GM19467 (cell line): ENCODE data around the gene GALNT10.
"Not testable (repeated sequence)": the region's sequence is repeated elsewhere in the genome, so short reads cannot be mapped to it uniquely, and the experiment has no call there.

Experiments used
- ATAC-seq: cut with Tn5 transposase; IDR thresholded peaks from one replicate; pipeline ENCODE4 v1.9.1; 2021; ENCODE audit warnings: mild to moderate bottlenecking, moderate library complexity; ENCODE audit not compliant: unreplicated experiment

Gene GALNT10, protein sequence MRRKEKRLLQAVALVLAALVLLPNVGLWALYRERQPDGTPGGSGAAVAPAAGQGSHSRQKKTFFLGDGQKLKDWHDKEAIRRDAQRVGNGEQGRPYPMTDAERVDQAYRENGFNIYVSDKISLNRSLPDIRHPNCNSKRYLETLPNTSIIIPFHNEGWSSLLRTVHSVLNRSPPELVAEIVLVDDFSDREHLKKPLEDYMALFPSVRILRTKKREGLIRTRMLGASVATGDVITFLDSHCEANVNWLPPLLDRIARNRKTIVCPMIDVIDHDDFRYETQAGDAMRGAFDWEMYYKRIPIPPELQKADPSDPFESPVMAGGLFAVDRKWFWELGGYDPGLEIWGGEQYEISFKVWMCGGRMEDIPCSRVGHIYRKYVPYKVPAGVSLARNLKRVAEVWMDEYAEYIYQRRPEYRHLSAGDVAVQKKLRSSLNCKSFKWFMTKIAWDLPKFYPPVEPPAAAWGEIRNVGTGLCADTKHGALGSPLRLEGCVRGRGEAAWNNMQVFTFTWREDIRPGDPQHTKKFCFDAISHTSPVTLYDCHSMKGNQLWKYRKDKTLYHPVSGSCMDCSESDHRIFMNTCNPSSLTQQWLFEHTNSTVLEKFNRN

DNA sequence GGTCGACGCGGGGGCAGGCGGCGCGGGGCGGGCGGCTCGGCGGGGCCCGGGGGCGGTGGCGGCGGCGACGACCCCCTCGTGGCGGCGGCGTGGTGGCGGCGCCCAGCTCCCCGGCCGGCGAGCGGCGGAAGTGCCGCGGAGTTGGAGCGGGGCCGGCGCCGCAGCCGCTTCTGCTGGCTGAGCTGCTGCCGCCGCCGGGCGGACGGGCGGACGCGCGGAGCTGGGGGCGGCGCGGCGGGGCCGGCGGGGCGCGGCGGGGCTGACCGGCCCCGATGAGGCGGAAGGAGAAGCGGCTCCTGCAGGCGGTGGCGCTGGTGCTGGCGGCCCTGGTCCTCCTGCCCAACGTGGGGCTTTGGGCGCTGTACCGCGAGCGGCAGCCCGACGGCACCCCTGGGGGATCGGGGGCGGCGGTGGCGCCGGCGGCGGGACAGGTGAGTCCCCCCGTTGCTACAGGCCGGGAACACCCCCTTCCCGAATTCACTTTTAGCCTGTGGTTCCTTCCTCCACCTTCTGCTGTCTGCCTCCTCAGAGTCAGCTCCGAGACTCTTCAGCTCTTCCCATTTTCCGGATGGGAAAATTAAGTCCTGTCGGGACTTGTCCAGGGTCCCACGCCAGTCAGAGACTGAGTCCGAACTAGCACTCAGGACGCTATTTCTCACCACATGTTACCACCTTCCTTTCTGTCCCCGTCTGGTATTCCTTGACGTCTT lies at the start of gene GALNT10:
Gene GALNT10 (plus strand): TSS at position 139 of the 710 bp plus-strand sequence. CDS start 134 bp downstream, at position 273.
- peak; percentile 75 for ATAC-seq

DNA sequence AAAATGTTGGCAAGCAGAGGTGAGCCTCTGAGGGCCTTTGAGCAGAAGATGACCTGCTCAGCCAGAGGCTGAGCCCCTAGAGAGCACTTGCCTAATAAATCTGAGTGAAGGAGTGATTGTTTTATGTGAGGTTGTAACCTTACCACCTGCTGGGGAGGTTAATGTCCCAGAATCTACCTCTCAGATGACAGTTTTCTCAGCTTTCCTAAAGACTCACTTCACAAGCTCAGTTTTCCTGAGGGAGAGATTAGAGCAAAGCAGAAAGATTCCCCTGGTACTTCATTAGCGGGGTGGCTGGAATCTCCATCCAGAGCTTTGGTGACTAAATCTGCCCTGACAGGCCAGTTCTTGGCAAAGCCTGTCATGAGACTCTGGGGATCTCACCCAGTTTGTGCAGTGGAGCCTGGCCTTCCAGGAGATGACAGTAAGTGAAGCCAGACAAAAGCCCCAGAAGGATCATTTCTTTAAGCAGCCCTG lies 48.8 kb upstream of the GALNT10 start:
- no peak for ATAC-seq

DNA sequence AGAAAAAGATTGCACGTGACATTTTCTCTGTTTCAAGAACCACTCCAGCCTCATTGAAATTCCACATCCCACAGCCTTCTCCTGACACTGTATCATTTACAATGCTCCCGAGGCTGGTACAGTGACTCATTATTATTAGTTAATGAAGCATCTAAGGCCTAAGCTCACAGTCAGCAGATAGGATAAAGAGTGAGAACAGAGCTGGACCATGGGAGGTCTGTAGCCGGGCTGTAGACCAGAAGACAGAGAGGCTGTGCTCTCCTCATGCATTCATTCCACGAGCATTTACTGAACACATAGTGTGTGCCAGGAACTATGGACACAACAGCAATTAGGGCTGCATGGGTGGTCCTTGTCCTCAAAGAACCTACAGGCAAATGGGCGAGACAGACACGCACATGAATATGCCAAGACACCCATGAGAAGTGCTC lies 47.3 kb upstream of the GALNT10 start:
- no peak for ATAC-seq

DNA sequence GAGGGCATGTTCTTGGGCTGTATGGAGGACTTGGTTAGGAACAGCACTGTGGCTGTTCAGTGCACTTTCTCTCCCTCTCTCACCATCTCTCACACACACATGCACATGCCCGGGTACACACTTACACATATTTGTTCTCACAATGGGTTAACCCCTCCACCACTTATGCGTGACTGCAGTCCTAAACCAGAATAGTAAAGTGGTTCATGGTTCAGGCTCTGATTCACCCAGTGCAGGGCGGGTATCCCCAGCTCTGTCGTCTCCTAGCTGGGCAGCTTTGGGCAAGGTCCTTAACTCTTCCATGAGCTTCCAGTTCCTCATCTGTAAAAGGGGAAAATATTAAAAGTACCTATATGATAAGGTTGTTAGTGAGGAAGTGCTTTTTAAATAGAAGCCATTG lies 45.3 kb upstream of the GALNT10 start:
- ATAC-seq: no peak

DNA sequence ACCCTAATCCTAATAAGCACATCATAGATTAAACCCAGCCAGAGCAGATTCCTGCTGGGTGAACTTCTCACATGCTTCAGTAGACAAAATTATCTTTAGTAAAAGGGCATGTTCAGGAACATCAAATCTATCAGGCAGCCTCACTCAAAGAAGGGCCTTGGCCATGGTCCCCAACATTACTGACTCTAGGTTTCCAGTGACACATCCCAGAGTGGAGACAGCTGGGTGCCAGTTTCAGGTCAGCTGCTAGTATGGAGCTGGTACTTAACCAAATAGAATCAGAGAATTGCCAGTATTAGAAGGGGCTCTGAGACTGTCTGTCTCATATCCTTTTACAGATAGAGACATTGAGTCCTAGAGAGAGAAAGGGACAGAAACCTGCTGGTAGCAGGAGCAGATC lies 44.1 kb upstream of the GALNT10 start:
- no peak for ATAC-seq

DNA sequence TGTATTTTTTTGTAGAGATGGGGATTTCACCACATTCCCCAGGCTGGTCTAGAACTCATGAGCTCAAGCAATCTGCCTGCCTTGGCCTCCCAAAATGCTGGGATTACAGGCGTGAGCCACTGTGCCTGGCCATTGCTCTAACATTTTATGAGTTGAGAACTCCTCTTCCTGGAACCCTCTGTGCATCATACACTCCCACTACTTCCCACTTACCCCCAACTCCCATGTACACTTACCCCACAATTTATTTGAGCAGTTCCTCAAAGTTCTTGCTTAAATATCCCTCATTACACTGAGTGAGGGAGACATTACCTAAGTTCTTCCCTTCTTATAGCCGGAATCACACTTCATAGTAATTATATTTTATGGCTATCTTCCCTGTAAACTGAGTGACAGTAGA lies 42.9 kb upstream of the GALNT10 start:
- ATAC-seq: no peak

DNA sequence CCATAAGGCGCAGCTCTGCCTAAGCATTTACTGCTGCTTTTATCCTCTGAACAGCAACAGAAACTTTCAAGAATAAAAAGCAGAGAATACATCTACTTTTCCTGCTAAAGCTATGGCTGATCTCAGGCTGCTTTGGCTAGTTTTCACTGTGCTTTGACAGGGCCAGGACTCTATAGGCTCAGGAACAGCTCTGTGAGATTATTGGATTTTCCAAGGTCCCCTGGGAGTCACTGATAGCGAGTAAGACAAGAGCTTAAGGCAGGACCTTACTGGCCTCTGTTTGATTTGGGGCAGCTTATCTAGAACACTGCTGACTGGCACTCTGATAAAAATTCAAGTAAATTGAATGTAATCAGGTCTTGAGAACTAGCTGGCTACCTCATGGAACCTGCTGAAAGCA lies 40.1 kb upstream of the GALNT10 start:
- not testable (repeated sequence) for ATAC-seq

DNA sequence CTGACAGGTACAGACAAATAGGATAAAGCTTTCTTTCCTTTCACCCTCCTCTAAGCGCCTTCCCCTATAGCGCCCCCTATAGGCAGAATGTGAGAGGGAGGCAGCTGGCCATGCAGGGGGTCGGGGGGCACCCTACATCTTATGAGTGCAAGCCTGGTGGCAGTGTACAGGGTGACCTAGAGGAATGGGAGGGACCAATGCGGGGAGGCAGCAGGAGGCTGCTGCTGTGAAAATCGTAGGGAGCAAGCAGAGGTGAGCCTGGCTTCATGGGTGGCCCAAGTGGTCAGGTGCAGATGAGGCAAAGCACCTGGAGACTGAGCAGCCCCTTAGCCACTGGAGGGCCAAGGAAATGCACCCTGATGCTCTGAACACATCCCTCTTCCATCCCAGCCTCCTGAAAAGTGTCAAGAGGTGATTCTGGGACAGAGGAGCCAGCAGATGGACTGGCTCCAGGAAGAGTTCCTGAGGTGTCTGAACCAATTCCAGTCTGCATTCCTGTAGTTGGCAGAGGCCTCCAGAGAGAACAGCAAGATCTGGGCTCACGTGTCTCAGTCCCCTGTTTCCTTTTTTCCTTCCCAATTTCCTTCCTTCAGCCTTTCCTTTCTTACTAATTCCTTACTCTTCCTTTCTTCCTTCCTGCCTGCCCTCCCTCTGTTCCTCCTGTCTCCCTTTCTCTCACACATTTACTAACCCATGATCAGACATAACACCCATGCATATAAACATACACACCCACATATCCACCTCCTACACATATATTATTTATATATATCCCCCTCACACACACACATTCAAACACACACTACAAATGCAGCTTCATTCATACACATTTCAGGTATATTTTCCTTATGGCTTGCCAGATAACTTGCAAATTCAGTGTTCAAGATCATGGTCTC lies 32.8 kb upstream of the GALNT10 start:
- no peak for ATAC-seq

DNA sequence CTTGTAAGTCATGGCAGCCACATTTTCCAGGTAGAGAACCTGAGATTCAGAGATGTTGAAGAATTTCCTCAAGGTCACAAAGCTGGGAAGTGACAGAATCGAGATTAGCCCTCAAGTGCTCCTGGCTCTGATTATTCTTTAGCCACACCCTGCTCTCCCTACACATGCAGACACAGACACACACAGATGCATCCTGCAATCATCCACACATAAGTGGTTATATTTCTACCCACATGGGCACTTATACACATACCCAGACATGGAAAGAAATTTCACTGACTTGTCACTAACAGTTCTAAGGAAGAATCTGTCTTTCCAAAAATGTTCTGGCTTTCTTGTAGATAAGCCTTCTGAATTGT lies 32.2 kb upstream of the GALNT10 start:
- no peak for ATAC-seq

DNA sequence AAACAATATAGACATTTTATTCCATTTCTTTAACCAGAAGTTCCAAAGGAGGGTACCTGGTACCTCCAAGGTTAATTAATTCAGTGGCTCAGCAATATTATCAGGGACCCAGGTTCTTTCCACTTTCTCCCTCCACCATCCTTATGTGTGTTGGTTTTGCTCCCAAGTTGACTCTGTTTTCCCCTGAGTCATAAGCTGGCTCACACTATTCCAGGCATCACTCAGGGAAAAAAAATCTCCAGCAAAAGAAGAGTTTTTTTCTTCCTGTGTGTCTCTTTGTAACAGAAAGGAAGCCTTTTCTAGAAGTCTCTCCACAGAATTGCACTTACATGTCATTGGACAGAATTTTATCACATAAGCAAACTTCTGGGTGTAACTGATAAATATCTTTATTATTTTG lies 31.2 kb upstream of the GALNT10 start:
- no peak for ATAC-seq

DNA sequence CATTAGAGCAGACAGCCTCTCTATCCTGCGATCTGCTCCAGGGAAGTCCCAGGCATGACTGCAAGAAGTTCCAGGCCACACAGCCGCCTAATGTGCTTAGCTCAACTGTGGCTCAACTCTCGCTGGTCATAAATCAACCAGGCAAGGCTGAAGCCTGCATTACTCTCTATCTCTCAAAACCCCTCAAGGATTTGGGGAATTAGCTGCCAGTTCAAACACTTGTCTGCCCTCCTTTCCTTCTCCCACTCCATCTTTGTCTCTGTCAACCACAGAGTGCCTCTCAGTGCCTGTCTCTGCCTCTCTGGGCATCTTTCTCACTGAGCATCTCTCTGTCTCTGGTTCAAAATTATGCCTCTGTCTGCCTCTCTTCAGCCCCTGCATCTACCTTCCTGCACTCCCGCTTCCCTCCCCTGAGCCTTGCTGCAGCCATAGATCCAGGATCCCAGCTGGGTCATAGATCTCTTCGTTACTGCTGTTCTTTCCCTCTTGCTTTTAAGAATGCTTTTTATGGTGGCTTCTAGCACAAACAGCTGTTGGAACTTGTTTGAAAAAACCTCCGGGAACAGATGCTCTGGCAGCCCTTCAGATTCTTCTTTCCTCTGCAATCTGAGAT lies 27.9 kb upstream of the GALNT10 start:
- no peak for ATAC-seq

DNA sequence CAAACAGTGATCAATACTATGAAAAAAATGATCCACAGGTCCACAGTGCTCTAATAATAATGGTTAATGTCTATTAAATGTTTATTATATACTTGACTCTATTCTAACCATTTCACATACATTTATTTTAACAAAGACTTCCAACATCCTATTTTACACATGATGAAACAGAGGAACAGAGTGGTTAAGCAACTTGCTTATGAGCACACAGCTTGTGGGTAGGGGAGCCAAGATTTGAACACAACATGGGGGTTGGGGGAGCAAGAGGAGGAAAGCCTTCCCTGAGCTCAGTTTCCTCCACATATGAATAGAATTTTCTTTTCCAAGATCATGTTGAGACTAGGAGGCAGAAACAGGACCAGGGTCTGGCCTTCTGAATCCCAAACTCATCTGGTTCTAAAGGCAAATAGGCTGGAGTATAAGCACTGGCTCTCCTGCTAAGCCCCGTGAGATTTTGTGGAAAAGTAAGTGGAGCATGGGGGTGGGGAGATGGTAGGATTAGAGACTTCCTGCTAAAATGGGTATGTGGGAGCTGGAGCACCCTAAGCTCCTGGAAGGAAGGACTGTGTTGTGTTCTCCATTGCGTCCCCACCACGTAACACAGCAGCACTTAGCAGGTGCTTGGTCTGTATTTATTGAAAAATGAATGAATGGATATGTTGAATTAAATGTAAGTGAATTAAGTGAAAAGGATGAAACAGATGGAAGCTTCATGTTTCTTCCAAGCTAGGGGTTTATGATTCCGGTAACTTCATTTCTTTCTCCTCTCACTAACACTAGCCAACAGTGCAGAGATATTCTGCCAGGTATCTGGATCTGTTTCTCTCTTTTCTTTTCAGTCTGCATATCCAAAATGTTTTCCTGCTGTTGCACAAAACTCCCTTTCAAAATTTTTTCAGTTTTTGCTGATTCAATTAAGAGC lies 26.9 kb upstream of the GALNT10 start:
- no peak for ATAC-seq

DNA sequence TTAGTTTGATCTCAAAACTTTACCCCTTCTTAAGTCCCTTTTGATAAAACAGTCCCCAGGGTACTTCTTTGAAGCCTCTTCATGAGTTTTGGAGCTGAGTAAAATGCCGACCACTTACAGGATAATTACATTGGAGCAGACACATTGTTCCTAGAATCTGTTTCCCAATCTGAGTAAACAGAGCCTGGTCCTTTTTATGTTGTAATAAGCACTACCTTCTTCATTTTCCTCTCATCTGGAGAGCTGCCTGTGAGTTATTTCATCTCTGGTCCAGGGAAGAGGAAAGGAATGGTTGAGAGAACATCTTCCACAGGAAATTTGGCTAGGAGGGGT lies 26.3 kb upstream of the GALNT10 start:
- no peak for ATAC-seq

DNA sequence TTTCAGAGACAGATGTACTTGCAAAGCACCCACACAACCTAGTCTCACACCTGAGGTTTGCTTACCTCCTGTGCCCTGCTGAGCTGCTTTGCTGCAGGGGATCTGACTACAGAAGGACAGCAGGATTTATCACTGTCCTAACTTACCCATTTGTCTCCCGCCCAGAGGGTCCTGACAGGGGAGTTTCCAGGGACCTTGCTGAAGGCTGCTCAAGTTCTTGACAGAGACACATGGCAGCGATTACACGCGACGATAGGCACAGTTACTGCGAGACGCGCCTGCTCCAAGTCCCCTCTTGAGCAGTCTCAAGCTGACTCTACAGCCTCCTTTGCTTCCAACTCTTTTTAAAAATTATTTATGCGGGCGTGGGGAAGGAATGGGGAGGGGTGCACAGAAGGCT lies 24.6 kb upstream of the GALNT10 start:
- no peak for ATAC-seq

DNA sequence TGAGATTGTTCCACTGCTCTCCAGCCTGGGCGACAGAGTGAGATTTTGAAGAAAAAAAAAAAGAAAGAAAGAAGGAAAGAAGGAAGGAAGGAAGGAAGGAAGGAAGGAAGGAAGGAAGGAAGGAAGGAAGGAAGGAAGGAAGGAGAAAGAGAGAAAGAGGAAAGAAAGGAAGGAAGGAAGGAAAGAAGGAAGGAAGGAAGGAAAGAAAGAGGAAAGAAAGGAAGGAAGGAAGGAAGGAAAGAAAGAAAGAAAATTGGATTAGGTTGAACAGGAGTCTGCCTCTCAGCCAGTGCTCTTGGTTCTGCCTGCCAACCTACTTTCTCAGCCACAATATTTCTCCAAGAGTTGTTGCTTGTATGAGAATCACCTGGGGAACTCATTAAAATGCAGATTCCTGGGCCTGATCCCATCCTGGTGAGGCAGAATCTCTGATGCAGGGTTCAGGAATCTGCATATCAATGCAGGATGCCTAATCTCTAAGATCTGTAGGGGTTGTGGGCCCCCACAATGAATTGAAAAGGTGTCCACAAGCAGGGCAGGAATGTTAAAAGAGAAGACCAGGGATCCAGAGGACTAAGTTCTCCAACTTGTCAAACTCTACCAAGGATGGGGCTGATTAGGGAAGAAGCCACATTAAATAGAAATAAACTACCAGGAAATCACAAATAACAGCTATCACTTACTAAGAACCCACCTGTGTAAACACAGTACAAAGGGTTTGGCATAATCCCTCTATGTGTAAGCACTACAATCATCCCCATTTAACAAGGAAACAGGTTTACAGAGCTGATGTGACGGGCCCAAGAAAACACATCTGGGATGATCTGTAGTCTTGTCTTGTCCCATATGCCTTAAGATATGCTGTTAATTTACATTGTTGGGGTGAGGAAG lies 23.4 kb upstream of the GALNT10 start:
- ATAC-seq: no peak

DNA sequence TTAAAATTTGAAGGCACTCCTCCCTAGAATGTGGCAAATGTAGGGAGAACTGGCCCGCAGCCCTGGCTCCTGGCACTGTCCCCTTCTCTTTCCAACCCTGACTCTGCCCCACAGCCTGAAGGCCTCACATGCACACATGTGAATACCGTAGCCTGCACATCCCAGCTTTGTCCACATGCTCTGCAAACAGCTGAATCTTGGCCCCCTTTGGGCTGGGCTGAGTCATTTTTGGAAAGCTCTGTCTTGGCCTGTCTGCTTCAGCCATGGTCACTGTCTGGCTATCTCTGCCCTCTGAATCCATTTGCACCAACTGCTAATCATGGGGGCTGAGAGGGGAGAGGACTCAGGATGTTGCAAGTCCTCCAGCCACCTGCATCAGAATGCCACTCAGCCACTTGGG lies 22.1 kb upstream of the GALNT10 start:
- no peak for ATAC-seq

DNA sequence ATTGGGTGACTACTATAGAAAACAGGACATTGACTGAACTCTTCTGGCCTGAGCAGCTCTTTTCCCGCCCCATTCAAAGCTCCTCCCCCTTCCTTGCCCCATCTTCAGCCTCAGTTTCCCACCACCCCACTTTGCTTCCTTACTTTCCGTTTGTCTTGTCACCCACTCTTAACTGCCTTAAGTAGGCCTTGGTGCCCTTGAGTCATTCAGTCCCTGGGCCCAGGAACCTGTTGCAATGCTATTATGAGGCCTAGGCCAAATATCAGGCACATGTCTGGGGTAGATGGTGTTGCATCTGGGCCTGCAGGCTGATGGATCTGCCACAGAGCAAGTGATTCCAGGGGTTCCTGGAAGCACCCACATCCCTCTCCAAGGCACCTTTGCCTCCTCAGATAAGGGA lies 17.7 kb upstream of the GALNT10 start:
- ATAC-seq: no peak

DNA sequence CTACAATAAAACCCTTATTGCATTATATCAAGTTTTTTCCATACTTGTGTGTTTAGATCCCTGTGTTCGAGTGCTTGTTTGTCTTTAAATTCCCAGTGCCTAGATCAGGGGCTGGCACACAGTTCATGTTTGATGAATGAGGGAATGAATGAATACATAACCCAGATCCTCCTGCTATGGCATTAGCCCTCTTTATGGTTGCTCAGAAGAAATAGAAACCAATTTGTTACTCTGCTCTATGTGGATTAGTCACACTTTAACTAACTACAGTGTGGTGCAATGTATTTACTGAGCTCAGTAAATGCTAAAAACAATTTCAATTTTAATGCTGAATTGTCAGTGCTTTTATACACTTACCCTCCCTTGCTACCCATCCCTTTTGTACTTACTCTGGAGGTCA lies 16.4 kb upstream of the GALNT10 start:
- ATAC-seq: no peak

DNA sequence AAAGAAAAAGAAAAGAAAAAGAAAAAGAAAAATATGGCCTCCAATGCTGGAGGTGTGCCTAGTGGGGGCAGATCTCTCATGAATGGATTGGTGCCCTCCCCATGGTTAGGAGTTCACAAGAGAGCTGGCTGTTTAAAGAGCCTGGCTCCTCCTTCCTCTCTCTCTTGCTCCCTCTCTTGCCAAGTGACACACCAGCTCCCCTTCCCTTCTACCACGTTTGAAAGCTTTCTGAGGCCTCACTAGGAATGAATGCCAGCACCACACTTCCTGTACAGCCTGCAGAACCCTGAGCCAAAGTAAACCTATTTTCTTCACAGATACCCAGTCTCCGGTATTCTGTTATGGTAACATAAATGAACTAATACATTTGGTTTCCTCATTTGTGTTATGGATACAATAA lies 14.4 kb upstream of the GALNT10 start:
- ATAC-seq: no peak
